NK-92 (cell line): ENCODE data around the gene HOXA7.

Source experiments
- DNase-seq: peaks from one replicate; lab custom pipeline; 2025; ENCODE audit not compliant: unreplicated experiment; lab: John Stamatoyannopoulos, UW

The HOXA7 gene

GRCh38 chr7:27193335-27194001 lies 37.0 kb upstream of the HOXA7 start:
- no peak for DNase-seq

- DNase-seq, result no peak
Measured at GRCh38 chr7:27192546-27193334, 36.3 kb upstream of the HOXA7 start.

GRCh38 chr7:27191833-27192545 lies 35.5 kb upstream of the HOXA7 start:
- no peak for DNase-seq

- DNase-seq, result no peak
Measured at GRCh38 chr7:27191161-27191731, 34.8 kb upstream of the HOXA7 start.

GRCh38 chr7:27189997-27190748 lies 33.7 kb upstream of the HOXA7 start:
- no peak for DNase-seq

GRCh38 chr7:27189295-27189996 lies 33.0 kb upstream of the HOXA7 start:
- DNase-seq, result no peak

- no peak for DNase-seq
Measured at GRCh38 chr7:27188386-27189294, 32.2 kb upstream of the HOXA7 start.

GRCh38 chr7:27187475-27188385 lies 31.3 kb upstream of the HOXA7 start:
- DNase-seq, result no peak

- no peak for DNase-seq
Measured at GRCh38 chr7:27186668-27187474, 30.4 kb upstream of the HOXA7 start.

- DNase-seq, result no peak
Measured at GRCh38 chr7:27185854-27186667, 29.6 kb upstream of the HOXA7 start.

- DNase-seq, result no peak
Measured at GRCh38 chr7:27185013-27185853, 28.8 kb upstream of the HOXA7 start, which contains the start of gene HOXA11. Gene HOXA11, minus strand, starts transcription at chr7:27185232. Its CDS starts 88 bp downstream, at chr7:27185144.

GRCh38 chr7:27184337-27185012 lies 28.0 kb upstream of the HOXA7 start:
- DNase-seq, result no peak

GRCh38 chr7:27183682-27184336 lies 27.3 kb upstream of the HOXA7 start:
- DNase-seq, result no peak

- DNase-seq, result no peak
Measured at GRCh38 chr7:27182861-27183681, 26.6 kb upstream of the HOXA7 start.
